Ovary (tissue), 3 donors: ENCODE results near the gene LRRC18.

Experiments used
- EP300 ChIP-seq: sonication (generic); formaldehyde crosslinking; IDR thresholded peaks from one replicate; pipeline ENCODE4 v1.6.1; 2017; ENCODE audit warnings: antibody characterized with exemption
- POLR2A ChIP-seq: fragments of 450-650 bp; IDR thresholded peaks from one replicate; pipeline ENCODE4 v1.6.1; 2017; ENCODE audit warnings: antibody characterized with exemption, mild to moderate bottlenecking, moderate library complexity
- TF ChIP-seq, protein P1 (sequence below), 3 donors: fragments of 450-650 bp in 2 of 3; fragments of 200-600 bp in 1 of 3; IDR thresholded peaks; one replicate each; pipeline versions ENCODE4 v1.5.1 to v1.8.0; 2016 to 2022; ENCODE audit warnings: antibody characterized with exemption in 3 of 3, mild to moderate bottlenecking in 1 of 3
- donor health status: DM: no; HTN: no; CAD: no.

DNA sequence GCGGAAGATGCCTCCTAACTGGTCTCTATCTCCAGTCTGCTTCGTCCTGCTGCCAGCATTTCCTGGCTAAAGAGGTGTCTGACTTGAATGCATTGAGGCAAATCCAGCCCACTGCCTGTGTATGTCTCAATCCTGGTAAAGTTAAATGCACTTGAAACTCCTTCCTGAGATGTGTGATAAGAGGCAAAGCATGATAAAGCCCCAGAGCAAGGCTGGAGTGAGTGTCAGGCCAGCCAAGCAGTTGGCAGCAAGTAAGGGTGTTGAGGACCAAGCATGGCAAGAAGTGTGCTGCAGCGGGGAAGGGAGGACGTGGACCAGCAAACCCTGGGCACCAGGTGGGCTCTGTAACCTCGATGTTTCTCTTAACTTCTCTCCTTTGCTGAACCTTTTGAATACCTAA is 29.1 kb downstream of the LRRC18 start:
- TF ChIP-seq, protein P1, sequence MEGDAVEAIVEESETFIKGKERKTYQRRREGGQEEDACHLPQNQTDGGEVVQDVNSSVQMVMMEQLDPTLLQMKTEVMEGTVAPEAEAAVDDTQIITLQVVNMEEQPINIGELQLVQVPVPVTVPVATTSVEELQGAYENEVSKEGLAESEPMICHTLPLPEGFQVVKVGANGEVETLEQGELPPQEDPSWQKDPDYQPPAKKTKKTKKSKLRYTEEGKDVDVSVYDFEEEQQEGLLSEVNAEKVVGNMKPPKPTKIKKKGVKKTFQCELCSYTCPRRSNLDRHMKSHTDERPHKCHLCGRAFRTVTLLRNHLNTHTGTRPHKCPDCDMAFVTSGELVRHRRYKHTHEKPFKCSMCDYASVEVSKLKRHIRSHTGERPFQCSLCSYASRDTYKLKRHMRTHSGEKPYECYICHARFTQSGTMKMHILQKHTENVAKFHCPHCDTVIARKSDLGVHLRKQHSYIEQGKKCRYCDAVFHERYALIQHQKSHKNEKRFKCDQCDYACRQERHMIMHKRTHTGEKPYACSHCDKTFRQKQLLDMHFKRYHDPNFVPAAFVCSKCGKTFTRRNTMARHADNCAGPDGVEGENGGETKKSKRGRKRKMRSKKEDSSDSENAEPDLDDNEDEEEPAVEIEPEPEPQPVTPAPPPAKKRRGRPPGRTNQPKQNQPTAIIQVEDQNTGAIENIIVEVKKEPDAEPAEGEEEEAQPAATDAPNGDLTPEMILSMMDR (IDR thresholded peaks at IDR 0.05): no peak
- no peak for TF ChIP-seq EP300
- TF ChIP-seq POLR2A: no peak
